COLO668 (cell line): Measurements from ENCODE around the gene MCIDAS.
A peak's percentile ranks its signal among the peaks of the same experiment; 100 is the strongest.

Source experiments
- DNase-seq: peaks from one replicate; lab custom pipeline; 2025; ENCODE audit not compliant: unreplicated experiment; lab: John Stamatoyannopoulos, UW

The MCIDAS gene

DNA sequence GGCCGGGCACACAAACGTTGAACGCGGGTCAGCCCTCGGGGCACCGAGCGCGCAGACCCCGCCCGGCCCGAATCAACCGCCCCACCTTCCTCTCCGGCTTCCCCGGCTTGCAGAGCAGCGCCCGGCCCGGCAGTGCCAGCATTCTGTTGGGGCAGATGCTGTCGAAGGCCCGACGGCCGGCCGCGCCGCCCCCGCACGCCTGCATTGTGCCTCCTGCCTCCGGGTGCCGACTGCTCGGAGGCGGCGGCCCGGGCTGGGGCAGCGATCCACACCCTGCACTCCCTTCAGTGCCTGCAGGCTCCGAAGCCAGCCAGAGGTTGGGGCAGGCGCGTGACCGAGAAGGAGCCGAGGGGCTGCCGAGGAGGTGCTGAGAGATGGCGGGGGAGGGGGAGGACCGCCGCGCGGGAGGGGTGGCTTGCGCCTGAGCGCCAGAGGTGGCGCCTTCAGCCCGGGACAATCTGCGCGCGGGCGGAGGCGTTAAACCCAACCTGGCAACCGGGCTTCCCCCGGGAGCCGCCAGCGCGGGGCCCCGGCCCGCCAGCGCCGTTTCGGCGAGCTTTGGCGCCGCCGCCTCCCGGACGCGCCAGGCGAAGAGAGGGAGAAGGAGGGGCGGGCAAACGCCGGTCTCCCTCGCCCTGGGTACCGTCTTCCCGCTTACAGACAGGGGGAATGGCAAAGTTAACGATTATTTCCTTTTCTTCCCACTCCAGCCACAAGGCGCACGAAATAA lies at the start of gene MCIDAS:
MCIDAS (minus strand) TSS at position 382 of the 730 bp plus-strand sequence; CDS start at position 205, 177 bp downstream.
- DNase-seq = peak; percentile 54

- DNase-seq = no peak
These were observed 49.7 kb upstream of the MCIDAS start for GRCh38 chr5:55276771-55277170.

DNA sequence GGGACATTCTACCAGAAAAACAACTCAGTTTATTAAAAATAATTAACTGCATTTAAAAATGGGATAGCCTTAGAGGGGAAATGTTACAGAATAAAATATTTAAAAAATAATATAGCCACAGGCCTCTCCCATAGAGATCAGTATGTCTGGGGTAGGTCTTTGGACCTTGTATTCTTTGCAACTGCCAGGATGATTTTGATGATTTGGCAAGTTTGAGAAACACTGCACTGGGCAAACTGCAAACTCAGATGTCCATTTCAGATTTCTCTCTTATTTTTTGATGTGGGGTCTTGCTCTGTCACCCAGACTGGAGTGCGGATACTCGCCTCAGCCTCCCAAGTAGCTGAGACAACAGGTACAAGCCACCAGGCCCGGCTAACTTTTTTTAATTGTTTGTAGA lies 31.2 kb upstream of the MCIDAS start:
- no peak for DNase-seq

GRCh38 chr5:55254802-55255201 lies 27.7 kb upstream of the MCIDAS start:
- no peak for DNase-seq

DNA sequence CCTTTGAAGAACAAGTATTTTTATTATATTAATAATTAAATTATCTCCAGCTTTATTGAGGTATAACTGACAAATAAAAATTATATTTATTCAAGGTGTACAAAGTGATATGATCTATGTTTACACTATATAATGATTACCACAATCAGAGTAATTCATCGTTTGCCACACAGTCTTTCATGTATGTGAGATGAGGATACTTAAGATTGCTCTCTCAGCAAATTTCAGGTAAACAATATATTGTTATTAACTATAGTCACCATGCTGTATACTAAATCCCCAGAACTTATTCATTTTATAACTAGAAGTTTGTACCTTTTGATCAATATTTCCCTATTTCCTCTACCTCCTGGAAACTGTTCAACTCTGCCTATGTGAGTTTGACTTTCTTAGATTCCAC lies 22.9 kb upstream of the MCIDAS start:
- DNase-seq = no peak

DNA sequence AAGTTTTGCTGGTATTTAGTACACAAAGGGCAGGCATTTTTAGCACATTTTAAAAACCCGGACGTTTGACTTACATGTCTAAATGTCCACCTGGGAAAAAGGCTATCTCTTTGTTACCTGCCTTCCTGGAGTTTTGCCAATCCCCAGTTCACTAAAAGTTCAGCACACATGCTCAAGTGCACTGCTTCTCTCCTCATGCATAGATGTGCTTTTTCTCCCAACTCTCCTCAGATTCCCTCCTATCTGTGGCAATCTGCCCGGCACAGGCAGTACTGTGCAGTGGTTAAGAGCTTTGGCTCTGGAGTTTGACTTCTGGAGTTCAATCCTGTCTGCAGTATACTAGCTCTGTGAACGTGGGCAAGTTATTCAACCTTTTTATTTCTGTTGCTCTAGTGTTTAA lies 14.6 kb upstream of the MCIDAS start:
- no peak for DNase-seq

DNA sequence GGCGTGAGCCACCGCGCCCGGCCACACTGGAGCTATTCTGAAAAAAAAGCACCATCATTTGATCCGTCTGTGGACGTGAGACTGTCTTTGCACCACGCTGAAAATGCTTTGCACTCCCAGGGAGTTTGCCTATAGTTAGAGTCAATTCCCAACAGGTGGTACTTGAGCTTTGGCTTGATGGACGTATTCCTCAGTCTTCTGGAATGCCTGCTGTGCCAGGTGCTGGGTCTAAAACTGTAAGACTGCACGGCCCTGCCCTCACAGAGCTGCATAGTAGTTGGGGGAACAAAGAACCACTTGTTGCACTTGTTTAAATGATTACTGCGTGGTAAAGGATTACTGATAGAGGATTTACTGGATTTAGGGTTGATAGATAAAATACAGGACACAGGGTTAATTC lies 9.7 kb upstream of the MCIDAS start:
- DNase-seq = no peak

- DNase-seq = no peak
These were observed 7.1 kb upstream of the MCIDAS start for GRCh38 chr5:55234121-55234700.

DNA sequence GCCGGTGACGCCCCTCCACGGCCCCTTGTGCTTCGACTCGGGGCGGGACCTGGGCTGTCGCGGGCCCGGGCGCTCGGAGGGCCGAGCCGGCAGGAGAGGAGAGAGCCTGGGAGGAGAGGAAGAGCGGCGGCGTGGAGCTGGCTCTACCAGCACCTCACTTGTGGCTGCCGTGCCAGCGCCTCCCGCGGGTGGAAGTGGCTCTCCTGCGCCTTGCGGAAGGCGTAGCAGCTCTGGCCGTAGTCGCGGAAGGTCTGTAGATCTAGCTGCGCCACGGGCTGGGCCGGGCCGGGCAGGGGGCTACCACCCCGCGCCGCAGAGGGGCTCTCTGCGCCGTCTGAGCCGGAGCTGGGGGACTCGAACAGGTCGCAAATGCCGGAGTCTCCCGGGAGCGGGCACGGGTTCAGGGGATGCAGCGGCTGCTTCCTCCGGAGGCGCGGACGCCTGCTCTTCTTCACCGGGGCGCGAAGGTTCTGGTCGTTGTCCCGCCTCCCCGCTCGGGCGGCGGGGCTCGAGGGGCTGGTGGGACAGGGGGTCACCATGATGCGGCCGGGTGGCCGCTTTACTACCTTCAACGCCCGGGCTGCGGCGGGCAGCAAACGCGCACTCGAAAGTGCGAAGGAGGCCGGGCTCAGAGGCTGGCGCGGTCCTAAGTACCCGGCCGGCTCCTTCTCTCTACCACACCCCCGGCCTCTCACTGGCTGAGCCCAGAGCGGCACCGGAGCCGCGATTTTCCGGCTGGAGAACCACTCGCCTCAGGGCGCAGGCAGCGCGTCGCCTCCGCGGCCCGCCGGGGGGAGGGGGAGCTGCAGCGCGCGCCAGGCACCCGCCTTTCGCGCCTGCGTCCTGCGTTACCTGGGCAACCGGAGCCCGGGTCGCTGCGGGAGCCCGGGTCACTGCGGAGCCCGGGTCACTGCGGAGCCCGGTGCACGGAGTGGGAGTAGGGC lies 6.1 kb upstream of the MCIDAS start, which contains the start of gene CCNO:
CCNO (minus strand) TSS at position 624 of the 944 bp plus-strand sequence; CDS start at position 539, 85 bp downstream.
- DNase-seq = peak; percentile 74

DNA sequence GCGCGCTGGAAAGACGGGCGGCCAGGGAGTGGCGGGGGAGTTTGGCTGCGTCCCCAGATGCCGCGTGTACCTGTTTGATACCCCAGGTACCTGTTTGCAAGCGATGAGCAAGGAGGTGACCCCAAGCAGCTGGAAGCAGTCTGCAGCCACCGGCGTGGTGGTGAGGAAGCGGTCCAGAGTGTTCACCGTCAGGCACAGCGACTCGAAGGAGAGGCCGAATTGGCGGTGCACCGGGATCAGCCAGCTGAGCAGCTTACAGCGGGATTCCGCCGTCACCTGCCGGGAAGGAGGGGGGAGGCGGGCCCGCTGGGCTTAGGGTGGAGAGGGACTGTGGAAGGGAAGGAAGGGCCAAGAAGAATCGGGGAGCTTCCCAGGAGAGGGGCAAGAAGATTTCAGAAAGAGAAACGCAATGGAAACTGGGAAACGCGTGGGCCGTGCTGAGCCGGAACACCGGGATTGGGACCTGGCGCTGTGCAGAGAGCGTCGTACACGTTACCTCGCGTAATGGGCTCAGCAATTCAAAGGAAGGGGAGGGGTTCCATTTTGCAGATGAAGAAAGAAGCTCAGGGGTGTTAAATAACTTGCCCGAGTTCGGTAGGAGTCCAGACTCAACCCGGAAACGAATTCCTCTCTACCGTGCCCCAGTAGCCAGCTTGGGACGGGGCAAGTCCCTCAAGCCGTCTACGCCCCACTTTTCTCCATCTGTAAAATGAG lies 5.3 kb upstream of the MCIDAS start:
- DNase-seq = peak; percentile 39

GRCh38 chr5:55231919-55232270 lies 4.8 kb upstream of the MCIDAS start:
- DNase-seq = no peak

GRCh38 chr5:55231029-55231918 lies 4.2 kb upstream of the MCIDAS start:
- peak; percentile 29 for DNase-seq

DNA sequence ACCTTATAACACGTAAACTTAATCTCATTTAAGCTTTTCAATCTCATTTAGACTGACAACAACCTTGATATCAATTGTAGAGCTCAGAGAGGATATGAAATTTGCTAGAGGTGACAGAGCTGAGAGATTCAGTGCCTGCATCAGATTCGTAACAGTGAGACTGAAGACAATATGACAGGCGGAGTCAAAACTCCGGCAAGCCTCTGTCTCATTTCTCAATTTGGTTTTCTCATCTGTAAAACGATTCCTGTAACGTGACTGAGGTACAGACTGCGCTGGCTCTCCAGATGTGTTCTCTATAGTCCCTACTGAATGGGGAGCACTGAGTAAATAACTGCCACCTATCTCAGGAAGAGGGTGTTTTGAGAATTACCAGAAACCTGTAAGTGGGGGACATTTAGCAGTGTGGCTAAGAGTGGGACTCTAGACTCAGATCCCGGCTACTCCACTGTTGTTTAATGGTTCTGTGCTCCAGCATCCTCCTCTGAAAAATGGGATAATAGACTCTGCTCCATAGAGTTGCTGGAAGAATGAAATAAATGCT lies 3.0 kb upstream of the MCIDAS start:
- no peak for DNase-seq

- DNase-seq = no peak
These were observed 732 bp upstream of the MCIDAS start for GRCh38 chr5:55227664-55228430.

DNA sequence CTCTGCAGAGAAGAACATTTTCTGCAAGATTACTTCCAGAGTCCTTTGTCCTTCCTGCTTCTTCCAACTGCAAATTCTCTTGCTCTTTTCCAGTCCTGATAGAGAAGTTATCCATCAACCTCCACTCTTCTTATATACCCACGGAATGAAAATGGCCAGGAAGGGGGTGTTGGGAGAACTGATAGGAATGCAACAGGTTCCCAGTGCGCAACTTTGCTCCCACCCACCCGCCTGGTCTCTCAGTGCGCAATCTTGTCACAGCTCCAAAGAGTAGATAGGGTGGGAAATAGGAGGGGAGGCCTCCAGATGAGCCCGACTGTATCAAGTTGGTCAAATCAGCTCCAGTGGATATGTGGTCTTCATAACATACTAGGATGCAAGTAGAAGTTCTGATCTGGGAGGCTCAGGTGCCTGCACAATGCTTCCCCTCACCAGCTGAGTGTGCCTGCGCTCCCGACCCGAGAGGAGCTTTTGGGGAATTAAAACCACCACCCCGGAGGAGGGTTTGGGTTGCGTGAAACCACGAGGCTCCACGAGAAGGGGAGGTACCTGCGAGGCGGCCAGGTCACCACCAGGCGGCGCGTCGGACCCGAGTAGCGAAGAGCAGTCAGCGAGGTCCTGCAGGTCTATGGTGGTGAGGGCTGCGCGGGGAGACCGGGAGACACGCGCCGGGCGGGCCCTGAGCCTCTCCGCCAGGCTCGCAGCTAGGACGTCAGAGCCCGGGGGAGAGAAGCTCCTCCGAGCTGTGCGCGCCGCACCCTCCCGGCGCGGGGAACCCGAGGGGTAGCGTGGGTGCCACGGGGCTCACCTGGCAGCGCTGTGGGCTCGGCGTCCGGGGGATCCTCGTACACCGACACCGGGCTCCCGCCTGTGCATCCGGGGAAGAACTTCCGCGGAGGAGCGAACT lies 835 bp downstream of the MCIDAS start:
- DNase-seq = peak; percentile 69

DNA sequence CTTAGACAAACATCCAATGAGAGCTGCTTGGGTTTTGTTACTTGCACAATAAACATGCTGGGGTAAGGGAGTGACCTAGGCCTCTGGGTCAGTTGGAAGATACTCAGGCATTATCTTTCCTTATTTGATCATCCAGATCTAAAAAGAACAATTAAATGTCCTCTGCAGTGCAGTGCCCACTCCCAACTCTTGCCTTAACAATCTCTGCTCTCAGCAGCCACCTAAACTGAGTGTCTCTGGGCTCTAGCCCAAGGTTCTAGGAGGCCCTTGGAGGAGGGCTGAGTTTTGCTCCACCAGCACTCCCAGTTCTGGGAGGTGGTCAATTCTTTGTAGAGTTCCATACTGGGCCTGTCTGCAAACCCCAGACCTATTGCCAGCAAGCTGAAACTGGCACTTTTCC lies 1.8 kb downstream of the MCIDAS start:
- DNase-seq = no peak

DNA sequence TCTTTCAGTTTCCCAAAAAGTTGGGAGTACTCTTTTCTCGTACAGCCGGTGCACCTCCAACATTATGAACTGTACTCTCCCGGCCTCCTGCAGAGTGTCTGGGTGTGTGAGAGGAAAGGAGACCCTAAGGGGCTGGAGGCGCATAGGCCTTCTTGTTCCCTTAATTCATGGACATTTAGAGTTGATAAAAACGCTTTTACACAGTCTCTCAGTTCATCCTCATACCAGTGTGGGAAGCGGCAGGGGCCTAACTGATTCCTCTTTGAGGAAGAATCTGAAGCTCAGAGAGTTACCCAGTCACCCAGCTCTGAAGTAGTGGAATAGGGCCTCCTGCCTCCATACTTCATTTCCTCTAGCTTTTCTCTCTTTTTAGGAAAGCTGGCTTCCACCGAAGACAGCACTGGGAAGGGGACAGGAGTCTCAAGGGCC lies 3.3 kb downstream of the MCIDAS start:
- DNase-seq = no peak
